Suppressor macrophage treated with lipopolysaccharide for 4 hours (primary cell): ENCODE data around the gene NAV2.

ENCODE experiments used
- DNase-seq: peaks from one replicate; pipeline ENCODE4 v3.0.0-alpha.2; 2020

The NAV2 gene

GRCh38 chr11:20137637-20138036 is 425.0 kb downstream of the NAV2 start:
- DNase-seq, result no peak

GRCh38 chr11:20138707-20139106 is 426.1 kb downstream of the NAV2 start:
- DNase-seq, result no peak

- no peak for DNase-seq
Measured at GRCh38 chr11:20154381-20154780, 441.7 kb downstream of the NAV2 start.

- no peak for DNase-seq
Measured at GRCh38 chr11:20155683-20156279, 443.1 kb downstream of the NAV2 start.

- DNase-seq, result no peak
Measured at GRCh38 chr11:20156280-20156875, 443.7 kb downstream of the NAV2 start.

- DNase-seq, result peak; percentile 6
Measured at GRCh38 chr11:20156876-20157613, 444.4 kb downstream of the NAV2 start.

- no peak for DNase-seq
Measured at GRCh38 chr11:20157728-20158127, 445.1 kb downstream of the NAV2 start.

GRCh38 chr11:20158597-20159257 is 446.1 kb downstream of the NAV2 start:
- DNase-seq, result peak; percentile 12

GRCh38 chr11:20159466-20160381 is 447.1 kb downstream of the NAV2 start:
- no peak for DNase-seq

- DNase-seq, result no peak
Measured at GRCh38 chr11:20160425-20161229, 448.0 kb downstream of the NAV2 start, which contains the start of gene DBX1. TSS of gene DBX1 (minus strand) at chr11:20160475. CDS start at chr11:20160324, 151 bp downstream.

- DNase-seq, result no peak
Measured at GRCh38 chr11:20161230-20161918, 448.7 kb downstream of the NAV2 start.

GRCh38 chr11:20161923-20162744 is 449.5 kb downstream of the NAV2 start:
- no peak for DNase-seq

- DNase-seq, result no peak
Measured at GRCh38 chr11:20162824-20163782, 450.5 kb downstream of the NAV2 start.

- no peak for DNase-seq
Measured at GRCh38 chr11:20163783-20164481, 451.3 kb downstream of the NAV2 start.
